B cell (primary cell): ENCODE measurements around the gene MBIP. TPM values are rescaled to one million over a fixed set of nuclear protein-coding genes. Genes with fewer than 3 reads are reported as not detected.
"Not testable (repeated sequence)": the region's sequence is repeated elsewhere in the genome, so short reads cannot be mapped to it uniquely, and the experiment has no call there.

Experiments used
- ATAC-seq: fragments of 200-7000 bp; cut with Tn5 transposase; one replicate; pipeline ENCODE4 v1.10.0; 2021; ENCODE audit warnings: low read depth, mild to moderate bottlenecking, moderate number of reproducible peaks, moderate library complexity
- CTCF ChIA-PET: fragments of 350-600 bp; sonication (Branson Sonifier 250); formaldehyde crosslinking; loops from one replicate; lab custom pipeline; 2021; ENCODE audit warnings: antibody characterized with exemption, inconsistent platforms; lab: Charles Lee
- POLR2A ChIA-PET: fragments of 350-600 bp; sonication (Branson Sonifier 250); formaldehyde crosslinking; loops from one replicate; lab custom pipeline; 2021; ENCODE audit warnings: antibody characterized with exemption; lab: Charles Lee
- DNase-seq: peaks from one replicate; pipeline ENCODE4 v3.0.0; 2013
- H2AFZ ChIP-seq: 2 replicates; pipeline ENCODE4 v1.6.1; 2012; ENCODE audit warnings: mild to moderate bottlenecking, low read depth, low read length; ENCODE audit not compliant: insufficient read depth, poor library complexity, severe bottlenecking
- H3K27ac ChIP-seq, 2 donors: 1 replicate in 1 of 2; 2 replicates in 1 of 2; pipeline ENCODE4 v1.5.1; 2012 to 2013; ENCODE audit warnings: low read length in 2 of 2, mild to moderate bottlenecking in 2 of 2, moderate library complexity in 1 of 2
- H3K27me3 ChIP-seq, 4 experiments: fragments of 200-600 bp in 1 of 4; sonication (generic) in 1 of 4; replicated peaks in 1 of 4; 1 replicate in 2 of 4; 2 replicates in 2 of 4; pipeline versions ENCODE4 v1.6.1 to v1.7.0; 2013 to 2016; ENCODE audit warnings: low read length in 3 of 4, mild to moderate bottlenecking in 2 of 4, mixed read lengths in 1 of 4, moderate library complexity in 1 of 4; ENCODE audit not compliant: insufficient read depth in 4 of 4, control insufficient read depth in 3 of 4; ENCODE audit errors: control extremely low read depth in 1 of 4
- H3K36me3 ChIP-seq, 2 experiments: replicated peaks in 1 of 2; 1 replicate in 1 of 2; 2 replicates in 1 of 2; pipeline versions ENCODE4 v1.6.1 to v1.7.1; 2013; ENCODE audit warnings: low read length in 1 of 2; ENCODE audit not compliant: insufficient read depth in 2 of 2, control insufficient read depth in 1 of 2; ENCODE audit errors: control extremely low read depth in 1 of 2, extremely low read depth in 1 of 2
- H3K4me1 ChIP-seq, 2 donors: fragments of 200-600 bp in 1 of 2; sonication (generic) in 1 of 2; 1 replicate in 1 of 2; 2 replicates in 1 of 2; pipeline versions ENCODE4 v1.5.1 to v1.6.1; 2013 to 2017; ENCODE audit warnings: low read length in 2 of 2; ENCODE audit not compliant: control insufficient read depth in 2 of 2, insufficient read depth in 2 of 2
- H3K4me2 ChIP-seq: replicated peaks from 2 replicates; pipeline ENCODE3; 2012; ENCODE audit warnings: mild to moderate bottlenecking, low read depth, low read length; ENCODE audit not compliant: poor library complexity, severe bottlenecking
- H3K4me3 ChIP-seq, 5 experiments: fragments of 200-600 bp in 1 of 5; sonication (generic) in 1 of 5; 1 replicate in 3 of 5; 2 replicates in 2 of 5; pipeline versions ENCODE4 v1.5.1 to v1.7.0; 2011 to 2016; ENCODE audit warnings: low read length in 4 of 5, mild to moderate bottlenecking in 4 of 5, low read depth in 2 of 5, control low read depth in 1 of 5, moderate library complexity in 1 of 5; ENCODE audit not compliant: insufficient read depth in 1 of 5; ENCODE audit errors: control extremely low read depth in 1 of 5, extremely low read depth in 1 of 5
- H3K79me2 ChIP-seq: fragments of 200-600 bp; sonication (generic); one replicate; pipeline ENCODE4 v1.6.0; 2016; ENCODE audit warnings: low read length; ENCODE audit not compliant: control insufficient read depth, insufficient read depth
- H3K9ac ChIP-seq: fragments of 200-600 bp; sonication (generic); 2 replicates; pipeline ENCODE4 v1.6.1; 2017; ENCODE audit warnings: mild to moderate bottlenecking, low read length, moderate library complexity
- H3K9me3 ChIP-seq, 3 donors: one replicate each; pipeline versions ENCODE4 v1.6.1 to v1.7.1; 2013; ENCODE audit warnings: low read length in 2 of 3; ENCODE audit not compliant: control insufficient read depth in 2 of 3, insufficient read depth in 1 of 3; ENCODE audit errors: control extremely low read depth in 1 of 3
- H4K20me1 ChIP-seq: 2 replicates; pipeline ENCODE4 v1.6.0; 2012; ENCODE audit warnings: mild to moderate bottlenecking, low read length; ENCODE audit not compliant: insufficient read depth, control insufficient read depth, poor library complexity, severe bottlenecking
- H3K27ac Mint-ChIP-seq: one replicate; pipeline ENCODE4 v1.8.0; 2021; ENCODE audit warnings: mixed read lengths
- H3K27me3 Mint-ChIP-seq: one replicate; pipeline ENCODE4 v1.8.0; 2021; ENCODE audit warnings: mixed read lengths
- H3K4me1 Mint-ChIP-seq: one replicate; pipeline ENCODE4 v1.8.0; 2021; ENCODE audit warnings: mixed read lengths
- H3K4me3 Mint-ChIP-seq: one replicate; pipeline ENCODE4 v1.8.0; 2021; ENCODE audit warnings: mixed read lengths
- H3K9me3 Mint-ChIP-seq: one replicate; pipeline ENCODE4 v1.8.0; 2022; ENCODE audit warnings: mixed read lengths; ENCODE audit not compliant: insufficient read depth
- CTCF ChIP-seq: fragments of 200-600 bp; IDR thresholded peaks from one replicate; pipeline ENCODE4 v1.8.0; 2022; ENCODE audit warnings: antibody characterized with exemption, mild to moderate bottlenecking
- EZH2 ChIP-seq: IDR thresholded peaks from 2 replicates; pipeline ENCODE4 v1.6.1; 2012; ENCODE audit warnings: borderline replicate concordance, low read depth, mild to moderate bottlenecking, moderate library complexity, low read length; ENCODE audit not compliant: insufficient read depth, poor library complexity, severe bottlenecking
- WGBS: methylation state at CpG from one replicate; pipeline ENCODE4 v1.1.5; 2013; ENCODE audit warnings: missing lambda C conversion rate; ENCODE audit not compliant: insufficient coverage; 5-methylcytosine and 5-hydroxymethylcytosine counted together
- intact Hi-C: fragments of 100-400 bp; cut with micrococcal nuclease; formaldehyde crosslinking; loops from one replicate; pipeline ENCODE4 v1.10.0; 2022
- polyA plus RNA-seq: library from polyadenylated mRNA; depleted of rRNA; stranded (reverse); fragments of >200 nt; gene quantifications from 2 replicates; pipeline ENCODE4 v1.2.3, GENCODE V29; 2012
- total RNA-seq, 2 donors: library from RNA; stranded (reverse); fragments of 120-200 nt in 1 of 2; gene quantifications; 1 replicate in 1 of 2; 2 replicates in 1 of 2; pipeline versions ENCODE4 v1.2.3 to v1.2.4, GENCODE V29; 2013 to 2022

MBIP gene
- total and polyA plus RNA-seq, 2 donors (not counting 1 experiment from before 2014, with no cell fraction given), result 9.3 to 20.8 TPM

- H3K4me2 ChIP-seq, intact Hi-C loops, H3K27ac ChIP-seq, H3K9me3 ChIP-seq, CTCF ChIA-PET, H2AFZ ChIP-seq, H3K27me3 ChIP-seq, POLR2A ChIA-PET, H3K27ac Mint-ChIP-seq, H3K4me1 Mint-ChIP-seq, H3K9me3 Mint-ChIP-seq, H3K79me2 ChIP-seq, H3K36me3 ChIP-seq, H3K4me1 ChIP-seq, ATAC-seq, DNase-seq, H3K4me3 ChIP-seq, H3K9ac ChIP-seq, H4K20me1 ChIP-seq, H3K4me3 Mint-ChIP-seq: not testable (repeated sequence)
- peaks cover 32% of the 10 kb centered on the region for H3K27me3 Mint-ChIP-seq
- WGBS, result 93% methylated on average over 5 of the region's 5 CpGs
Observed at GRCh38 chr14:36341811-36342210, 21.4 kb upstream of the MBIP start.

GRCh38 chr14:36340276-36340890 lies 19.9 kb upstream of the MBIP start:
- ATAC-seq, result no peak
- no peak overlapping the region for H3K4me2 ChIP-seq
- intact Hi-C loops, result no loop called here
- no peak overlapping the region for H3K27ac ChIP-seq
- no peaks in the 10 kb centered on the region for H3K4me1 ChIP-seq
- no peak overlapping the region for H2AFZ ChIP-seq
- ChIA-PET POLR2A (no interaction called here), CTCF (no interaction called here)
- H3K27ac Mint-ChIP-seq, result no peak overlapping the region
- H3K27me3 Mint-ChIP-seq, result peaks cover 32% of the 10 kb centered on the region
- no peak for TF ChIP-seq EZH2
- TF ChIP-seq CTCF, result no peak
- H3K4me3 Mint-ChIP-seq, result no peak overlapping the region
- no peak for DNase-seq
- H3K9ac ChIP-seq, result no peak overlapping the region
- no peaks in the 10 kb centered on the region for H3K9me3 Mint-ChIP-seq
- H3K27me3 ChIP-seq, result no peaks in the 10 kb centered on the region
- no peaks in the 10 kb centered on the region for H3K4me1 Mint-ChIP-seq
- no peaks in the 10 kb centered on the region for H4K20me1 ChIP-seq
- no peak overlapping the region for H3K4me3 ChIP-seq
- H3K9me3 ChIP-seq, result peaks cover 0 to 4% (median 0%) of the 10 kb centered on the region in 3 donors
- H3K79me2 ChIP-seq, result no peaks in the 10 kb centered on the region
- no peaks in the 10 kb centered on the region for H3K36me3 ChIP-seq
